HG02588 (cell line): ENCODE data around the gene ATOH7.

Experiments
- ATAC-seq: cut with Tn5 transposase; IDR thresholded peaks from one replicate; pipeline ENCODE4 v1.9.1; 2021; ENCODE audit warnings: mild to moderate bottlenecking, moderate library complexity; ENCODE audit not compliant: unreplicated experiment

ATOH7 gene

GRCh38 chr10:68184546-68184945 is 47.4 kb downstream of the ATOH7 start:
- no peak for ATAC-seq
